ENCODE data around the gene OCIAD2. TPM values are rescaled to one million over a fixed set of nuclear protein-coding genes. Genes with fewer than 3 reads are reported as not detected.

The OCIAD2 gene
- total RNA-seq, 2 donors from 2014 or later, result 65.7 to 73.9 TPM

DNA sequence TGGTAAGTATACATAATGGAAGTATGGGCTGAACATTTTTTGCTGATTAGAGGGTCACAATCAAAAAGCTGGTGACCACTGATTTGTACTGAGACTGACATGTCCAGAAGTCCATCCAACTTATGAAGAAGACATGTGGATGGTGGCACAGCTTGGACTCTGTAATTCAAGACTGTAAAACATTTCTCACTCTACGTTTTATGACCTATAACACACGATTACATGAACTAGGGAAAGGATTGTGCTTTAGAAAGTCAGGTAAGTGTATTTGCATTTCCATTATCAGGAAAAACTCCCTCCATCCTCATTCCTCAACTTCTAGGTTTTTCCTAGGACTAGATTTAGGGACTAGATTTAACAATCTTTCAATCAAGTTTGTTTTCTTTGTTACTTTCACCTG is 30.5 kb upstream of the OCIAD2 start:
- DNase-seq, result no peak
- TF ChIP-seq, protein P1, sequence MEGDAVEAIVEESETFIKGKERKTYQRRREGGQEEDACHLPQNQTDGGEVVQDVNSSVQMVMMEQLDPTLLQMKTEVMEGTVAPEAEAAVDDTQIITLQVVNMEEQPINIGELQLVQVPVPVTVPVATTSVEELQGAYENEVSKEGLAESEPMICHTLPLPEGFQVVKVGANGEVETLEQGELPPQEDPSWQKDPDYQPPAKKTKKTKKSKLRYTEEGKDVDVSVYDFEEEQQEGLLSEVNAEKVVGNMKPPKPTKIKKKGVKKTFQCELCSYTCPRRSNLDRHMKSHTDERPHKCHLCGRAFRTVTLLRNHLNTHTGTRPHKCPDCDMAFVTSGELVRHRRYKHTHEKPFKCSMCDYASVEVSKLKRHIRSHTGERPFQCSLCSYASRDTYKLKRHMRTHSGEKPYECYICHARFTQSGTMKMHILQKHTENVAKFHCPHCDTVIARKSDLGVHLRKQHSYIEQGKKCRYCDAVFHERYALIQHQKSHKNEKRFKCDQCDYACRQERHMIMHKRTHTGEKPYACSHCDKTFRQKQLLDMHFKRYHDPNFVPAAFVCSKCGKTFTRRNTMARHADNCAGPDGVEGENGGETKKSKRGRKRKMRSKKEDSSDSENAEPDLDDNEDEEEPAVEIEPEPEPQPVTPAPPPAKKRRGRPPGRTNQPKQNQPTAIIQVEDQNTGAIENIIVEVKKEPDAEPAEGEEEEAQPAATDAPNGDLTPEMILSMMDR (conservative IDR thresholded peaks at IDR 0.05), result no peak
- no peak overlapping the region for H3K27ac ChIP-seq (ENCODE audit: low read depth, low read length)
- Mint-ChIP-seq H3K36me3 (ENCODE audit: low read depth) (no peaks in the 10 kb centered on the region), H3K4me3 (no peak overlapping the region), H3K27ac (no peak overlapping the region), H3K9me3 (peaks cover 4% of the 10 kb centered on the region), H3K4me1 (no peaks in the 10 kb centered on the region), H3K27me3 (ENCODE audit: insufficient read depth) (peaks cover 12% of the 10 kb centered on the region)
- no peak overlapping the region for H3K4me3 ChIP-seq (ENCODE audit: low read length)
- H3K9ac ChIP-seq (ENCODE audit: extremely low read depth, low read length, poor library complexity, severe bottlenecking), result no peak overlapping the region
- H3K36me3 ChIP-seq (ENCODE audit: control insufficient read depth, insufficient read depth, low read length), result no peaks in the 10 kb centered on the region
- no peaks in the 10 kb centered on the region for H3K4me1 ChIP-seq (ENCODE audit: control insufficient read depth, insufficient read depth, low read length)
- no CpG with 5 or more reads among the region's 2 CpGs for WGBS, 2 experiments (ENCODE audit: insufficient coverage in 1 of 2, insufficient read length in 1 of 2)
- no peaks in the 10 kb centered on the region for H3K9me3 ChIP-seq (ENCODE audit: control insufficient read depth, low read length)
- peaks cover 10% of the 10 kb centered on the region for H3K27me3 ChIP-seq (ENCODE audit: control insufficient read depth, insufficient read depth, low read length, poor library complexity, severe bottlenecking)

DNA sequence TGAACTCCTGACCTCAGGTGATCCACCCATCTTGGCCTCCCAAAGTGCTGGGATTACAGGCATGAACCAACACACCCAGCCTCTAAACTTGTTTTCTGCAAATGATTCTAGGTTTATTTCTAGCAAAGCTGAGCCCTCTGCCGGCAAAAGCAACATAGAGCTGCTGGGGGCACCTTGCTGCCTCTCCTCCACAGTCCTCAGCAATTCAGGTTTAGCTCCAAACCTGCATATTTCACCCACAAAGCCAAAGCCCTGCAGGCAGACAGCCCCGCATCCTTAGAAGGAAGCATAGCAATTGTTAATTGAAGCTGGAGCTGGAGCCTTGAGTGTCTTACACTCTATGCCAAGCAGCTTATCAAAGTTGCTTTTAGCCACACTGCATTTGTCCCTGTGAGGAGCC is 24.9 kb upstream of the OCIAD2 start:
- TF ChIP-seq, protein P1 (conservative IDR thresholded peaks at IDR 0.05), result no peak
- H3K9ac ChIP-seq (ENCODE audit: extremely low read depth, low read length, poor library complexity, severe bottlenecking), result no peak overlapping the region
- H3K4me1 ChIP-seq (ENCODE audit: control insufficient read depth, insufficient read depth, low read length), result no peaks in the 10 kb centered on the region

DNA sequence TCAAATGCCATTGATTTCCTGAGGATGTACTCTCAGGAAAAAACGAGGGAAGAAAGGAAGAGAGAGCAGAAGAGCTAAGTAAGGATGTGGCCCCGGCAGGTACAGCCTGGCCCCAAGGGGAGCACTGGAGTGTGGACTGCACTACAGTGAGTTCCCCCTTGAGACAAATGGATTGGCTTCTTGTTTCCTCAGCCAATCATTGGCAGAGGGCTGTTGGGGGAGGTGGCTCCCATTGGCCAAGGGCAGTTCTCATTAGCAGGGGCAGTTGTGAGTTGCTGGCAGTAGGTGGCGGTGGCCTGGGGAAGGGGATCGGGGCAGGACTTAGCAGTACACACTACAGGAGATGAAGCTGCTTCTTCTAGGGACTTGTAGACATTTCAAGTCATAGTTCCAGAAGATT is 24.1 kb upstream of the OCIAD2 start:
- no peak overlapping the region for H3K27ac Mint-ChIP-seq
- TF ChIP-seq, protein P1 (conservative IDR thresholded peaks at IDR 0.05), result no peak

More for the DNA sequence above, 24.9 kb upstream of the OCIAD2 start:
- Histone ChIP-seq H3K4me3 (ENCODE audit: low read length) (no peak overlapping the region), H3K36me3 (ENCODE audit: control insufficient read depth, insufficient read depth, low read length) (no peaks in the 10 kb centered on the region), H3K27ac (ENCODE audit: low read depth, low read length) (no peak overlapping the region), H3K27me3 (ENCODE audit: control insufficient read depth, insufficient read depth, low read length, poor library complexity, severe bottlenecking) (no peaks in the 10 kb centered on the region), H3K9me3 (ENCODE audit: control insufficient read depth, low read length) (no peaks in the 10 kb centered on the region)
- Mint-ChIP-seq H3K27ac (no peak overlapping the region), H3K9me3 (no peaks in the 10 kb centered on the region), H3K36me3 (ENCODE audit: low read depth) (no peaks in the 10 kb centered on the region), H3K4me3 (no peak overlapping the region), H3K4me1 (no peaks in the 10 kb centered on the region), H3K27me3 (ENCODE audit: insufficient read depth) (peaks cover 4% of the 10 kb centered on the region)
- no peak for DNase-seq
- 84 to 92% methylated on average over 2 of the region's 2 CpGs for WGBS, 2 experiments (ENCODE audit: insufficient coverage in 1 of 2, insufficient read length in 1 of 2)

More for the DNA sequence above, 24.1 kb upstream of the OCIAD2 start:
- H3K4me1 Mint-ChIP-seq, result no peaks in the 10 kb centered on the region
- Histone ChIP-seq H3K4me1 (ENCODE audit: control insufficient read depth, insufficient read depth, low read length) (no peaks in the 10 kb centered on the region), H3K36me3 (ENCODE audit: control insufficient read depth, insufficient read depth, low read length) (no peaks in the 10 kb centered on the region), H3K4me3 (ENCODE audit: low read length) (no peak overlapping the region), H3K27ac (ENCODE audit: low read depth, low read length) (no peak overlapping the region), H3K27me3 (ENCODE audit: control insufficient read depth, insufficient read depth, low read length, poor library complexity, severe bottlenecking) (no peaks in the 10 kb centered on the region), H3K9me3 (ENCODE audit: control insufficient read depth, low read length) (no peaks in the 10 kb centered on the region), H3K9ac (ENCODE audit: extremely low read depth, low read length, poor library complexity, severe bottlenecking) (no peak overlapping the region)
- peaks cover 2% of the 10 kb centered on the region for H3K9me3 Mint-ChIP-seq
- 89 to 92% methylated on average over 4 of the region's 4 CpGs for WGBS, 2 experiments (ENCODE audit: insufficient coverage in 1 of 2, insufficient read length in 1 of 2)
- H3K27me3 Mint-ChIP-seq (ENCODE audit: insufficient read depth), result peaks cover 4% of the 10 kb centered on the region
- H3K4me3 Mint-ChIP-seq, result no peak overlapping the region
- DNase-seq, result peak; percentile 61
- no peaks in the 10 kb centered on the region for H3K36me3 Mint-ChIP-seq (ENCODE audit: low read depth)

All from endodermal cell (in vitro differentiated cells).